HG02870 (cell line): ENCODE measurements around the gene ARHGEF2.
"Not testable (repeated sequence)": the region's sequence is repeated elsewhere in the genome, so short reads cannot be mapped to it uniquely, and the experiment has no call there.

Experiments
- ATAC-seq: cut with Tn5 transposase; IDR thresholded peaks from one replicate; pipeline ENCODE4 v1.9.1; 2021; ENCODE audit warnings: mild to moderate bottlenecking, moderate library complexity; ENCODE audit not compliant: unreplicated experiment

Gene ARHGEF2

GRCh38 chr1:155993595-155993994 is 15.2 kb upstream of the ARHGEF2 start:
- ATAC-seq: no peak

GRCh38 chr1:155990005-155990739 is 11.8 kb upstream of the ARHGEF2 start:
- no peak for ATAC-seq

- peak; percentile 53 for ATAC-seq
Observed at GRCh38 chr1:155989242-155990004, 11.1 kb upstream of the ARHGEF2 start.

GRCh38 chr1:155984903-155985645 is 6.7 kb upstream of the ARHGEF2 start:
- ATAC-seq: not testable (repeated sequence)

- no peak for ATAC-seq
Observed at GRCh38 chr1:155984341-155984740, 6.0 kb upstream of the ARHGEF2 start.

GRCh38 chr1:155983191-155984024 is 5.1 kb upstream of the ARHGEF2 start:
- no peak for ATAC-seq

GRCh38 chr1:155982106-155982505 is 3.8 kb upstream of the ARHGEF2 start:
- ATAC-seq: no peak

- no peak for ATAC-seq
Observed at GRCh38 chr1:155981266-155982088, 3.1 kb upstream of the ARHGEF2 start.

- no peak for ATAC-seq
Observed at GRCh38 chr1:155979597-155980343, 1.4 kb upstream of the ARHGEF2 start.

GRCh38 chr1:155978973-155979429 is 654 bp upstream of the ARHGEF2 start:
- ATAC-seq: no peak

- no peak for ATAC-seq
Observed at GRCh38 chr1:155977690-155978324, 540 bp downstream of the ARHGEF2 start.

GRCh38 chr1:155976913-155977689 is 1.2 kb downstream of the ARHGEF2 start:
- ATAC-seq: no peak

GRCh38 chr1:155976062-155976912 is 2.1 kb downstream of the ARHGEF2 start:
- ATAC-seq: no peak

- ATAC-seq: no peak
Observed at GRCh38 chr1:155975375-155976061, 2.8 kb downstream of the ARHGEF2 start.

- no peak for ATAC-seq
Observed at GRCh38 chr1:155974208-155975115, 3.9 kb downstream of the ARHGEF2 start.
